Immature natural killer cell (primary cell): Measurements from ENCODE around the gene HSD17B11. TPM values are rescaled to one million over a fixed set of nuclear protein-coding genes. Genes with fewer than 3 reads are reported as not detected.
"Not testable (repeated sequence)": the region's sequence is repeated elsewhere in the genome, so short reads cannot be mapped to it uniquely, and the experiment has no call there.

Experiments used
- DNase-seq, 3 donors: peaks; one replicate each; pipeline ENCODE4 v3.0.0; 2022; ENCODE audit warnings: mixed read lengths in 1 of 3
- H3K27ac Mint-ChIP-seq, 6 donors: one replicate each; pipeline ENCODE4 v1.8.0; 2020; ENCODE audit warnings: mixed read lengths in 6 of 6, mild to moderate bottlenecking in 5 of 6, inconsistent platforms in 4 of 6, moderate library complexity in 3 of 6
- H3K27me3 Mint-ChIP-seq, 3 donors: one replicate each; pipeline ENCODE4 v1.8.0; 2020 to 2021; ENCODE audit warnings: low read depth in 3 of 3, mild to moderate bottlenecking in 3 of 3, mixed read lengths in 3 of 3, moderate library complexity in 3 of 3, inconsistent platforms in 1 of 3
- H3K36me3 Mint-ChIP-seq, 3 donors: one replicate each; pipeline ENCODE4 v1.8.0; 2020; ENCODE audit warnings: mixed read lengths in 3 of 3, inconsistent platforms in 2 of 3, mild to moderate bottlenecking in 2 of 3
- H3K4me1 Mint-ChIP-seq, 2 donors: one replicate each; pipeline ENCODE4 v1.8.0; 2020; ENCODE audit warnings: inconsistent platforms in 2 of 2, mild to moderate bottlenecking in 2 of 2, mixed read lengths in 2 of 2, moderate library complexity in 1 of 2
- H3K4me3 Mint-ChIP-seq, 5 donors: one replicate each; pipeline ENCODE4 v1.8.0; 2020; ENCODE audit warnings: mild to moderate bottlenecking in 5 of 5, mixed read lengths in 5 of 5, inconsistent platforms in 3 of 5, moderate library complexity in 3 of 5
- H3K9me3 Mint-ChIP-seq, 6 donors: one replicate each; pipeline ENCODE4 v1.8.0; 2020; ENCODE audit warnings: mild to moderate bottlenecking in 6 of 6, mixed read lengths in 6 of 6, inconsistent platforms in 4 of 6, moderate library complexity in 3 of 6
- polyA plus RNA-seq, 3 donors: library from polyadenylated mRNA; unstranded; fragments of 300-500 nt; fragmentation: Illumina TruSeq; gene quantifications; one replicate each; pipeline ENCODE4 v1.2.3, GENCODE V29; 2021

Gene HSD17B11
- polyA plus RNA-seq, 3 donors from 2014 or later: 81.6 to 112 (median 105) TPM

DNA sequence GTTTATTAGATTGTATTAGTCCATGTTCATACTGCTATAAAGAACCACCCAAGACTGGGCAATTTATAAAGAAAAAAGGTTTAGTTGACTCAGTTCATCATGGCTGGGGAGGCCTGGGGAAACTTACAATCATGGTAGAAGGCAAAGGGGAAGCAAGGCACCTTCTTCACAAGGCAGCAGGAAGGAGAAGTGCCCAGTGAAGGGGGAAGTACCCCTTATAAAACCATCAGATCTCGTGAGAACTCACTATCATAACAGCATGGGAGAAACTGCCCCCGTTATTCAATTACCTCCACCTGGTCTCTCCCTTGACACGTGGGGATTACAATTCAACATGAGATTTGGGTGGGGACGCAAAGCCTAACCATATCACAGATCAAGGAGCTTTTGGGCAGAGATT lies 60.2 kb downstream of the HSD17B11 start:
- peaks cover 0 to 4% (median 0%) of the 10 kb centered on the region in 3 donors for H3K27me3 Mint-ChIP-seq
- H3K4me3 Mint-ChIP-seq: no peak overlapping the region
- H3K36me3 Mint-ChIP-seq: peaks cover 27 to 36% (median 30%) of the 10 kb centered on the region in 3 donors
- H3K4me1 Mint-ChIP-seq: no peaks in the 10 kb centered on the region
- H3K9me3 Mint-ChIP-seq: peaks cover 17 to 50% (median 41%) of the 10 kb centered on the region in 6 donors
- no peak overlapping the region for H3K27ac Mint-ChIP-seq
- no peak for DNase-seq

DNA sequence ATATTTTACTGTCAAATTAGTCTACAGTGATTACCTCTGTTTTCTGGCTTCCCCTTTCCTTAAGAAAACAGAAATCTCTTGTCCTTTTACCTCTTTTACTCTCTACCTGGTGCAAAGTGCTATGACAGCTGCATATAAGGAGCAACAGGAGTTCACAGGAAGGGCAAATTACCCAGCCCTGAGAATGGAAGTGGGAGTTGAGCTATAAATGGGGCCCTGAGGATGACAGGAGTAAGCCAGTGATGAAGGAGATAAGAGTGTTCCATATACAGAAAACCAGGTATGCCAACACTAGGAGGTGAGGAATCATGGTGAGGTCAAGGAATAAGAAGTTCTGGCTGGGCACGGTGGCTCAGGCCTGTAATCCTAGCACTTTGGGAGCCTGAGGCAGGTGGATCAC lies 63.9 kb downstream of the HSD17B11 start:
- Mint-ChIP-seq H3K9me3 (peaks cover 10 to 28% (median 19%) of the 10 kb centered on the region in 6 donors), H3K27ac (no peak overlapping the region), H3K27me3 (peaks cover 0 to 6% (median 2%) of the 10 kb centered on the region in 3 donors), H3K4me1 (no peaks in the 10 kb centered on the region), H3K36me3 (peaks cover 0 to 6% (median 3%) of the 10 kb centered on the region in 3 donors), H3K4me3 (no peak overlapping the region)
- no peak for DNase-seq

- no peak for DNase-seq
- H3K4me1 Mint-ChIP-seq: no peaks in the 10 kb centered on the region
- no peak overlapping the region for H3K27ac Mint-ChIP-seq
- peaks cover 0 to 4% (median 3%) of the 10 kb centered on the region in 3 donors for H3K36me3 Mint-ChIP-seq
- H3K27me3 Mint-ChIP-seq: peaks cover 0 to 6% (median 2%) of the 10 kb centered on the region in 3 donors
- peaks cover 4 to 21% (median 13%) of the 10 kb centered on the region in 6 donors for H3K9me3 Mint-ChIP-seq
- H3K4me3 Mint-ChIP-seq: no peak overlapping the region
Measured at GRCh38 chr4:87326460-87326859, 64.5 kb downstream of the HSD17B11 start.

GRCh38 chr4:87322754-87323153 lies 68.2 kb downstream of the HSD17B11 start, which contains the start of gene HSD17B13:
TSS of gene HSD17B13 (minus strand) at chr4:87322882. CDS start at chr4:87322841, 41 bp downstream.
- Mint-ChIP-seq H3K9me3 (no peaks in the 10 kb centered on the region), H3K36me3 (no peaks in the 10 kb centered on the region), H3K4me3 (no peak within 1 kb of the TSS), H3K27me3 (peaks cover 0 to 3% (median 2%) of the 10 kb centered on the region in 3 donors), H3K27ac (no peak within 1 kb of the TSS), H3K4me1 (no peaks in the 10 kb centered on the region)
- no peak for DNase-seq

DNA sequence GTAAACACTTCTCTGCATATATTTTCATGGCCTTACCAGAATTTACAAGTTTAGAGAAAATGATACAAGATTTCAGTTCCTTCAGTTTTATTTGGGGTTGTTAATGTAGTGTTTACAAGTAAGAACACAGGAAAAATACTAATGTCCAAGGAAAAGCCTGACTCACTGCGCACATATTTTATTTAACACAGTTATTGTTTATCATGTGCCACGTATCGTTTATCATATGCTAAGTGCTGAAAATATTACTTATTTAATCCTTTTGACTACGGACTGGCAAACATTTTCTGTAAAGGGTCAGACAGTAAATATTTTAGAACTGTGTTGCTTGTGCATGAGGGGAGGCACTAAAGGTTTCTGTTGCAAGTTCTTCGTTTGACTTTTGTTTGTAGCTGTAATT lies 69.1 kb downstream of the HSD17B11 start:
- no peak overlapping the region for H3K4me3 Mint-ChIP-seq
- peaks cover under 1 to 3% (median 2%) of the 10 kb centered on the region in 3 donors for H3K27me3 Mint-ChIP-seq
- no peak overlapping the region for H3K27ac Mint-ChIP-seq
- DNase-seq: no peak
- no peaks in the 10 kb centered on the region for H3K4me1 Mint-ChIP-seq
- no peaks in the 10 kb centered on the region for H3K9me3 Mint-ChIP-seq
- no peaks in the 10 kb centered on the region for H3K36me3 Mint-ChIP-seq

DNA sequence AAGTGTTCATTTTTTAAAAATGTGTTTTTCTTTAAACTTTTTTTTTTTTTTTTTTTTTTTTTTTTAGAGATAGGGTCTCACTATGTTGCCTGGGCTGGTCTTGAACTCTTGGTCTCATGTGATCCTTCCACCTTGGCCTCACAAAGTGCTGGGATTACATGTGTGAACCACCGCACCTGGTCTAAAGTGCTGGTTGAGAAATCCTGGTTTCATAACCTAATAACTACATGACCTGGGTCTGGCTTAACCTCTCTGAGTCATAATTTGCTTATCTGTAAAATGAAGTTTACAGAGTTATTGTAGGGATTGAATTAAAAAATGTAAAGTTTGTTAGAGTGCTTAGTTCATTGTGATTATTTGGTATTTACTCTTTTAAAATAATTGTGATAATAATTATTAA lies 73.5 kb downstream of the HSD17B11 start:
- Mint-ChIP-seq H3K4me3 (no peak overlapping the region), H3K27me3 (peaks cover 0 to 1% (median under 1%) of the 10 kb centered on the region in 3 donors), H3K36me3 (peaks cover 0 to 13% (median 4%) of the 10 kb centered on the region in 3 donors), H3K4me1 (no peaks in the 10 kb centered on the region), H3K27ac (no peak overlapping the region), H3K9me3 (no peaks in the 10 kb centered on the region)
- DNase-seq: no peak

GRCh38 chr4:87316961-87317360 lies 74.0 kb downstream of the HSD17B11 start:
- Mint-ChIP-seq H3K36me3 (peaks cover 0 to 13% (median 4%) of the 10 kb centered on the region in 3 donors), H3K4me3 (no peak overlapping the region), H3K27me3 (peaks cover 0 to 1% (median 0%) of the 10 kb centered on the region in 3 donors), H3K4me1 (no peaks in the 10 kb centered on the region), H3K27ac (no peak overlapping the region), H3K9me3 (no peaks in the 10 kb centered on the region)
- DNase-seq: no peak

- not testable (repeated sequence) for DNase-seq, H3K9me3 Mint-ChIP-seq, H3K4me1 Mint-ChIP-seq, H3K4me3 Mint-ChIP-seq, H3K27me3 Mint-ChIP-seq, H3K27ac Mint-ChIP-seq
- peaks cover 0 to 13% (median 4%) of the 10 kb centered on the region in 3 donors for H3K36me3 Mint-ChIP-seq
Measured at GRCh38 chr4:87315000-87315399, 76.0 kb downstream of the HSD17B11 start.

DNA sequence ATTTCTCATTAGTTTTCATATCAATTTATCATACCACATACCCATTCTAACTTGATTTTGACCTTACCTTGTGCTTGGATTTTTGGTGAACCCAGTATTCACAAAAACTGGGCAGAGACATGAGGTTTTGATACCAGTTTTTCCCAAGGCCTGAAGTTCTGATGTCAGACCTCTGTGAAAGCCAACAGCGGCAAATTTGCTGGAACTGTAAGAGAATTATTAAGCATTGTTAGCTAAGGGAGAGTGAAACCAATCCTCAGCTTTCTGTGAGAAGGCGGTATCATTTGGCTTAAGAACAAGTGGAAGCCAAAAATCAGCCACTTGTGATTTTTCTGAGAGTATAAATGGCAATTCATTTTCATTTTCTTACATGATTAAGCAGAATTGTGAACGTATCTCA lies 77.2 kb downstream of the HSD17B11 start:
- H3K4me1 Mint-ChIP-seq: no peaks in the 10 kb centered on the region
- no peaks in the 10 kb centered on the region for H3K9me3 Mint-ChIP-seq
- no peak overlapping the region for H3K4me3 Mint-ChIP-seq
- H3K27me3 Mint-ChIP-seq: peaks cover 0 to 1% (median 0%) of the 10 kb centered on the region in 3 donors
- H3K36me3 Mint-ChIP-seq: peaks cover 0 to 13% (median 4%) of the 10 kb centered on the region in 3 donors
- H3K27ac Mint-ChIP-seq: no peak overlapping the region
- no peak for DNase-seq

DNA sequence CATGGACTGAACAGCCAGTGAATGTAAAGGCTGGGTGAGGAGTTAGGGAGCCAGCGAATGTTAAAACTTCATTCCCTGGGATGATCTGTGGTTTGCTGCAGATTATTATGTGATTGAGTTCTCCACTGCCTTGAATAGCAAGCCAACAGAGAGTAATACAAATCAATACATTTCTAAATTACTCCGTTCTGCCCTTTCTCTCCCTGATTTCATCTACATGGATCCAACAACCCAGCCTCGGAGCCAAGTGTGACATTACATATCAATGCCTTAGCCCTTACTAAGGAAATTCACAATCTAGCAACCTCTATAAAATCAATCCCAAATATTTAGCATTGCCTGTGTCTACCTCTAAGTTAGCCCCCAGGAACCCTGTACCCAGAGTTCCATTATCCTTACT lies 79.3 kb downstream of the HSD17B11 start:
- Mint-ChIP-seq H3K27ac (no peak overlapping the region), H3K36me3 (peaks cover 0 to 17% (median 4%) of the 10 kb centered on the region in 3 donors), H3K4me1 (no peaks in the 10 kb centered on the region)

GRCh38 chr4:87310691-87311335 lies 80.2 kb downstream of the HSD17B11 start:
- Mint-ChIP-seq H3K4me1 (no peaks in the 10 kb centered on the region), H3K4me3 (no peak overlapping the region), H3K27ac (no peak overlapping the region), H3K27me3 (no peaks in the 10 kb centered on the region), H3K9me3 (no peaks in the 10 kb centered on the region), H3K36me3 (peaks cover 0 to 17% (median 9%) of the 10 kb centered on the region in 3 donors)
- no peak for DNase-seq

More for the DNA sequence above, 79.3 kb downstream of the HSD17B11 start:
- Mint-ChIP-seq H3K27me3 (no peaks in the 10 kb centered on the region), H3K4me3 (no peak overlapping the region), H3K9me3 (no peaks in the 10 kb centered on the region)
- no peak for DNase-seq

DNA sequence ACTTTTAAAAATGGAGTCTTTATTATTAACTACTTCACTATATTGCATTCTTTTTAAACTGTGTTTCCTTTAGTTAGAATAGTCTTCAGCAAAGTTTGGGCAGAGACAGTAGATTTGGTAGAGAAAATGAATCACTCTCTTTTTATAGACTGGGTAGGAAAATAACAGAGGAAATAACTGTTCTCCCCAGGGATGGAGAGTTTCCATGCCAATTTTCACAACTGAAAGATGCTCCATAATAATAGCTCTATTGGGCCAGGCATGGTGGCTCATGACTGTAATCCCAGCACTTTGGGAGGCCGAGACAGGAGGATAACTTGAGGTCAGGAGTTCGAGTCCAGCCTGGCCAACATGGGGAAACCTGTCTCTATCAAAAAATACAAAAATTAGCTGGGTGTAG lies 81.4 kb downstream of the HSD17B11 start:
- Mint-ChIP-seq H3K36me3 (peaks cover 0 to 13% (median 4%) of the 10 kb centered on the region in 3 donors), H3K9me3 (no peaks in the 10 kb centered on the region), H3K4me3 (no peak overlapping the region), H3K27ac (no peak overlapping the region), H3K27me3 (no peaks in the 10 kb centered on the region), H3K4me1 (no peaks in the 10 kb centered on the region)
- DNase-seq: no peak

DNA sequence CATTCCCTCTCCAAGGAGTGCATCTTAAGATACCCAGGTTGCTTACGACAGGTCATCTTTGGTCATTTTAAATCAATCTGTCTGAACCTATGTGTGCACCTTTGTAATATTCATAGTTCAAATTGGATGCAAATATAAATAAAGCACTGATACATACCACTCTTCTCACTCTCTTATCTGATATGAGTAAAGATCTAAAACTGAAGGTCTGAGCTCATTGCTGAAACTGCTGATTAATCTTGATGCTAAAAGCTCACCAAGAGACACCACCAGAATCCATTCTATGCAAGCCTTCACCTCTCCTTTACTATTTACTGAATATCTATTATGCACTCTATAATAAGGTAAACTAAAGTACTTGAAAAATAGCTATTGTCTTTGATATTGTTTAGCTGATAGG lies 84.9 kb downstream of the HSD17B11 start:
- no peaks in the 10 kb centered on the region for H3K27me3 Mint-ChIP-seq
- no peak overlapping the region for H3K27ac Mint-ChIP-seq
- no peaks in the 10 kb centered on the region for H3K4me1 Mint-ChIP-seq
- DNase-seq: no peak
- no peaks in the 10 kb centered on the region for H3K9me3 Mint-ChIP-seq
- H3K36me3 Mint-ChIP-seq: peaks cover 0 to 10% (median 4%) of the 10 kb centered on the region in 3 donors
- no peak overlapping the region for H3K4me3 Mint-ChIP-seq

- H3K4me3 Mint-ChIP-seq: no peak overlapping the region
- DNase-seq: no peak
- H3K27me3 Mint-ChIP-seq: no peaks in the 10 kb centered on the region
- H3K9me3 Mint-ChIP-seq: no peaks in the 10 kb centered on the region
- H3K4me1 Mint-ChIP-seq: no peaks in the 10 kb centered on the region
- H3K27ac Mint-ChIP-seq: no peak overlapping the region
- H3K36me3 Mint-ChIP-seq: peaks cover 0 to 10% (median 4%) of the 10 kb centered on the region in 3 donors
Measured at GRCh38 chr4:87305562-87305961, 85.4 kb downstream of the HSD17B11 start.
